ENCODE results near the gene TRIO.

TRIO gene

DNA sequence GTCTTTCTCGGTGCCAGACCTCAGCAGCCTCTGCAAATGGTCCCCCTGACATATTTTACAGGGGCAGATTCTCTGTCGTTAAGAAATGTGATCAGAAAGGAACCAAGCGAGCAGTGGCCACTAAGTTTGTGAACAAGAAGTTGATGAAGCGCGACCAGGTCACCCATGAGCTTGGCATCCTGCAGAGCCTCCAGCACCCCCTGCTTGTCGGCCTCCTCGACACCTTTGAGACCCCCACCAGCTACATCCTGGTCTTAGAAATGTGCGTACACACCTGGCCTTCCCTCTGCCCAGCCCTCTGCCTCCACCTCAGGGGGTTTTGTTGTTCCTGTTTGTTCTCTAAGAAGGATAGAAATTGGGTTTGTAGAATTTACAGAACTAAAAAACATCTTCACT is 361.2 kb downstream of the TRIO start:
- TF ChIP-seq FOXP2 (optimal IDR thresholded peaks at IDR 0.05; ENCODE audit: borderline replicate concordance, extremely low read depth, extremely low read length, insufficient read depth) (no peak), REST (IDR thresholded peaks at IDR 0.05; ENCODE audit: insufficient read depth in 1 of 2, low read depth in 2 of 2, low read length in 2 of 2) (no peak), POLR2AphosphoS5 (IDR thresholded peaks at IDR 0.05; ENCODE audit: low read depth, low read length) (no peak), TAF1 (IDR thresholded peaks at IDR 0.05; ENCODE audit: borderline replicate concordance, insufficient read depth, low read length) (no peak), SIN3A (IDR thresholded peaks at IDR 0.05; ENCODE audit: borderline replicate concordance, insufficient read depth, low read length) (no peak)

- TF ChIP-seq SIN3A (IDR thresholded peaks at IDR 0.05; ENCODE audit: borderline replicate concordance, insufficient read depth, low read length) (no peak), REST (IDR thresholded peaks at IDR 0.05; ENCODE audit: insufficient read depth in 1 of 2, low read depth in 2 of 2, low read length in 2 of 2) (no peak), POLR2AphosphoS5 (IDR thresholded peaks at IDR 0.05; ENCODE audit: low read depth, low read length) (no peak), TAF1 (IDR thresholded peaks at IDR 0.05; ENCODE audit: borderline replicate concordance, insufficient read depth, low read length) (no peak), FOXP2 (optimal IDR thresholded peaks at IDR 0.05; ENCODE audit: borderline replicate concordance, extremely low read depth, extremely low read length, insufficient read depth) (no peak)
Measured at GRCh38 chr5:14504816-14505215, 361.7 kb downstream of the TRIO start.

DNA sequence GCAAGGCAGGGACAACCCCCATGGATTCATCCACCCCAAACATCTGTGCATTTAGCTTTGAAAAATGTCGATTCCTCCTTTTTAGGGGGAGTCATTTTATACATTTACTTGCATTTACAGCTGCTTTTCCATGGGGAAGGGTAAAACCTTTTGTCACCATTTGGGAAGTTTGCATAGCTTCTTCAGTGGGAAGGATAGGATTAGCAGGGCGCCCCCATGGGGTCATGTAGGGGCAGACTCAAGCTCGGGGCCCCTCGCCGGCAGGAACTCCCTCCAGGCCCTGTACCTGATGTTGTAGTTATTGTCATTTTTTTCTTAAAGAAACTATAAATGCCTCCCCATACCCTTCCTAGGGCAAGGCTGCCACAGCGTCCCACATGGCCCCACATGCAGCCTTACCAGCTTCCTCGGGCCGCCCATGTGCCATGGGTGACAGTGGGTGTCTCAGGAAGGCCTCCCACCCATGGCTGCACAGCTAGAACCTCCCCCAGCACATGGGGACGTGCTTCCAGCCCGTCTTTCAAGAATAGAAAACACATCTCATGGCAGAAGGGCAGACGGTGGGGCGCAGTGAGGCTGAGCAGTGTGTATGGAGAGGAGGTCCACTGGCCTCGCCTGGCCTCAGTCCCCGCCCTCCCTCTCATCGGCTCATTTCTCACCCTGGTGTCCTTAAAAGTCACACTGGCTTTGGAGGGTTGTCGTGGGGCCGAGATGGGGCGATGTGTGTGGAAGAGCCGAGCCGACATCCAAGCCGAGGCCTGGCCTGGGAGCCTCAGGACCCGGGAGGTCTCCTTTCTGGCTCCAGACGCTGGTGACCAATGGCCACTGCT is 362.4 kb downstream of the TRIO start:
- no peak for TF ChIP-seq POLR2AphosphoS5 (IDR thresholded peaks at IDR 0.05; ENCODE audit: low read depth, low read length)
- TF ChIP-seq REST (IDR thresholded peaks at IDR 0.05; ENCODE audit: insufficient read depth in 1 of 2, low read depth in 2 of 2, low read length in 2 of 2): no peak
- no peak for TF ChIP-seq TAF1 (IDR thresholded peaks at IDR 0.05; ENCODE audit: borderline replicate concordance, insufficient read depth, low read length)

DNA sequence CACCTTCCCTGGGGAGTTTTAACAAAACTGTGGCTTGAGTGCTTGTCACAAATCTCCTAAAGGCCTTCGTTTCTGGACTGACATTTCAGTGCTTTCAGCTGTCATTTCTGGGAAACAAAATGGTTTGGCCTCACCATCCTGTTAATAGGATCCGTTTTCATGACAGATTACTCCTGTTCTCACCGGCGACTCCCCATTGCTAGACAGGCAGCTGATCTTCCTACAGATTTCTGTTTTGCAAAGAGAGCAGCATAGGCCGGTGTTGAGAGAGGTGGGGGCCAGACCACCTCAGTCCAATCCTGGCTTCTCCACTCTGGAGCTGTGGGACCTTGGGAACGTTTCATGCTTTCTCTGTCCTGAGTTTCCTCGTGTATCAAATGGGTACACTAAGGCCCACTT is 363.0 kb downstream of the TRIO start:
- TF ChIP-seq REST (IDR thresholded peaks at IDR 0.05; ENCODE audit: insufficient read depth in 1 of 2, low read depth in 2 of 2, low read length in 2 of 2) (no peak), POLR2AphosphoS5 (IDR thresholded peaks at IDR 0.05; ENCODE audit: low read depth, low read length) (no peak), FOXP2 (optimal IDR thresholded peaks at IDR 0.05; ENCODE audit: borderline replicate concordance, extremely low read depth, extremely low read length, insufficient read depth) (no peak), TAF1 (IDR thresholded peaks at IDR 0.05; ENCODE audit: borderline replicate concordance, insufficient read depth, low read length) (no peak), SIN3A (IDR thresholded peaks at IDR 0.05; ENCODE audit: borderline replicate concordance, insufficient read depth, low read length) (no peak)

Data from PFSK-1 (cell line).